Mesothelial cell of epicardium (in vitro differentiated cells): ENCODE results near the gene LRRC40. TPM values are rescaled to one million over a fixed set of nuclear protein-coding genes. Genes with fewer than 3 reads are reported as not detected.
"Not testable (repeated sequence)": the region's sequence is repeated elsewhere in the genome, so short reads cannot be mapped to it uniquely, and the experiment has no call there.

Experiments used
- DNase-seq, 2 experiments: peaks; one replicate each; pipeline ENCODE4 v3.0.0; 2021; ENCODE audit warnings: low spot score in 2 of 2; ENCODE audit not compliant: unreplicated experiment in 2 of 2
- H3K27ac Mint-ChIP-seq: 2 replicates; pipeline ENCODE4 v1.8.0; 2021; ENCODE audit warnings: mixed read lengths
- H3K27me3 Mint-ChIP-seq: 2 replicates; pipeline ENCODE4 v1.8.0; 2021; ENCODE audit warnings: low read depth, mixed read lengths
- H3K36me3 Mint-ChIP-seq: 2 replicates; pipeline ENCODE4 v1.8.0; 2021; ENCODE audit warnings: mixed read lengths
- H3K4me1 Mint-ChIP-seq: 2 replicates; pipeline ENCODE4 v1.8.0; 2021; ENCODE audit warnings: mixed read lengths
- H3K4me3 Mint-ChIP-seq: 2 replicates; pipeline ENCODE4 v1.8.0; 2021; ENCODE audit warnings: mild to moderate bottlenecking, moderate library complexity, mixed read lengths
- H3K9me3 Mint-ChIP-seq: 2 replicates; pipeline ENCODE4 v1.8.0; 2021; ENCODE audit warnings: mixed read lengths
- CTCF ChIP-seq: fragments of 200-600 bp; sonication (generic); IDR thresholded peaks from one replicate; pipeline ENCODE4 v1.5.0; 2021; ENCODE audit warnings: antibody characterized with exemption; ENCODE audit not compliant: unreplicated experiment
- total RNA-seq: library from RNA; stranded (reverse); gene quantifications from 3 replicates; pipeline ENCODE4 v1.2.1, GENCODE V29; 2021

The LRRC40 gene
- total RNA-seq, 1 donor from 2014 or later: 17.9 TPM

GRCh38 chr1:70202173-70202758, 3.1 kb downstream of the LRRC40 start:
- no peak overlapping the region for H3K27ac Mint-ChIP-seq
- H3K4me3 Mint-ChIP-seq: no peak overlapping the region
- no peak for TF ChIP-seq CTCF
- H3K9me3 Mint-ChIP-seq: no peaks in the 10 kb centered on the region
- no peak for DNase-seq
- H3K4me1 Mint-ChIP-seq: peaks cover 29% of the 10 kb centered on the region
- H3K36me3 Mint-ChIP-seq: no peaks in the 10 kb centered on the region
- H3K27me3 Mint-ChIP-seq: no peaks in the 10 kb centered on the region

- TF ChIP-seq CTCF: no peak
- Mint-ChIP-seq H3K27ac (no peak overlapping the region), H3K4me1 (peaks cover 18% of the 10 kb centered on the region), H3K36me3 (no peaks in the 10 kb centered on the region), H3K4me3 (no peak overlapping the region), H3K27me3 (no peaks in the 10 kb centered on the region), H3K9me3 (no peaks in the 10 kb centered on the region)
- no peak for DNase-seq
These were observed 5.3 kb downstream of the LRRC40 start for GRCh38 chr1:70200065-70200464.

- H3K36me3 Mint-ChIP-seq: peaks cover 1% of the 10 kb centered on the region
- no peaks in the 10 kb centered on the region for H3K4me1 Mint-ChIP-seq
- peaks cover 5% of the 10 kb centered on the region for H3K9me3 Mint-ChIP-seq
- DNase-seq: no peak
- no peak for TF ChIP-seq CTCF
- no peaks in the 10 kb centered on the region for H3K27me3 Mint-ChIP-seq
- no peak overlapping the region for H3K4me3 Mint-ChIP-seq
- no peak overlapping the region for H3K27ac Mint-ChIP-seq
These were observed 9.0 kb downstream of the LRRC40 start for GRCh38 chr1:70196333-70196732.

GRCh38 chr1:70195342-70195741, 10.0 kb downstream of the LRRC40 start:
- no peak overlapping the region for H3K4me3 Mint-ChIP-seq
- peaks cover 1% of the 10 kb centered on the region for H3K36me3 Mint-ChIP-seq
- no peak overlapping the region for H3K27ac Mint-ChIP-seq
- peaks cover 5% of the 10 kb centered on the region for H3K9me3 Mint-ChIP-seq
- no peaks in the 10 kb centered on the region for H3K4me1 Mint-ChIP-seq
- TF ChIP-seq CTCF: no peak
- H3K27me3 Mint-ChIP-seq: no peaks in the 10 kb centered on the region
- no peak for DNase-seq

- no peak for TF ChIP-seq CTCF
- Mint-ChIP-seq H3K27me3 (no peaks in the 10 kb centered on the region), H3K27ac (no peak overlapping the region), H3K4me1 (no peaks in the 10 kb centered on the region), H3K36me3 (peaks cover 1% of the 10 kb centered on the region), H3K4me3 (no peak overlapping the region), H3K9me3 (peaks cover 5% of the 10 kb centered on the region)
- DNase-seq: no peak
These were observed 10.8 kb downstream of the LRRC40 start for GRCh38 chr1:70194601-70195000.

- not testable (repeated sequence) for DNase-seq, H3K4me1 Mint-ChIP-seq, H3K27ac Mint-ChIP-seq, H3K27me3 Mint-ChIP-seq, H3K36me3 Mint-ChIP-seq, H3K9me3 Mint-ChIP-seq, H3K4me3 Mint-ChIP-seq
These were observed 12.9 kb downstream of the LRRC40 start for GRCh38 chr1:70192446-70192845.
